ENCODE data around the gene PROKR1.

The PROKR1 gene

DNA sequence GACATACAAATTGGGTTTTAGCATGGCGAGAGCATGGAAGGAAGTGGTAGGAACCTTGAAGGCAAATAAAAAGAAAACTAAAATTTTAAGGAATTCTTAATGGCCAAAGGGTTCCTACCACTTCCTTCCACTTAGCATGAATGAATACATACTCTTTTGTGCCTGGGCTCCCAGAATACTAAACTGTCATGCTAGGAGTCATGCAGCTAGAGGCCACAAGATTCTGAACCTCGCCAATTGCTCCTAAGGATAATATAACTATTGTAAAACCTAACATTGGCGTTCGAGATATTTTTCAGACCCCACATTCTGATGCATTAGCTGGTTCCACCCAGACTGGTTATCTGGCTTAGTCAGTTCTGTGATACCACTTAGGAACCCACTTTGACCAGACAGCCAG lies 52.6 kb downstream of the PROKR1 start:
- in situ Hi-C loops (cut with MboI; ENCODE audit: low sequenced_read_pairs): no loop called here

DNA sequence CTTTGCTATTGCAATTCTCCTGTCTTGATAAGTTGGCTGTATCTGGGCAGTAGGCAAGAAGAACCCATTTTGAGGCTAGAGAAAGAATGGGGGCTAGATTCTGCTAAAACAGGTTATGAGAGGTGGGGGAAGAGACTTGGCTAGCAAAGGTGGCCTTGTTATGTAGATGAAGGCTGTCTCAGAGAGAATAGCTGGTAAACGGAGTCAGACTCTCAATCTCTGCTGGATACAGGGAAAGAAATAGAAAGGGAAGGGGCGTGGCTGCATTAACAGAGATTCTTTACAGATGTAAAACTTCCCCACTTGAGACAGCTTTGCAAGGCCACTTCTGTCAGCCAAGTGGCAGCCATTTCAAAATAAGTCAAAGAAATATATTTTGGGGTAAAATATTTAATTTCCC lies 53.2 kb downstream of the PROKR1 start:
- in situ Hi-C loops (cut with MboI; ENCODE audit: low sequenced_read_pairs): no loop called here

DNA sequence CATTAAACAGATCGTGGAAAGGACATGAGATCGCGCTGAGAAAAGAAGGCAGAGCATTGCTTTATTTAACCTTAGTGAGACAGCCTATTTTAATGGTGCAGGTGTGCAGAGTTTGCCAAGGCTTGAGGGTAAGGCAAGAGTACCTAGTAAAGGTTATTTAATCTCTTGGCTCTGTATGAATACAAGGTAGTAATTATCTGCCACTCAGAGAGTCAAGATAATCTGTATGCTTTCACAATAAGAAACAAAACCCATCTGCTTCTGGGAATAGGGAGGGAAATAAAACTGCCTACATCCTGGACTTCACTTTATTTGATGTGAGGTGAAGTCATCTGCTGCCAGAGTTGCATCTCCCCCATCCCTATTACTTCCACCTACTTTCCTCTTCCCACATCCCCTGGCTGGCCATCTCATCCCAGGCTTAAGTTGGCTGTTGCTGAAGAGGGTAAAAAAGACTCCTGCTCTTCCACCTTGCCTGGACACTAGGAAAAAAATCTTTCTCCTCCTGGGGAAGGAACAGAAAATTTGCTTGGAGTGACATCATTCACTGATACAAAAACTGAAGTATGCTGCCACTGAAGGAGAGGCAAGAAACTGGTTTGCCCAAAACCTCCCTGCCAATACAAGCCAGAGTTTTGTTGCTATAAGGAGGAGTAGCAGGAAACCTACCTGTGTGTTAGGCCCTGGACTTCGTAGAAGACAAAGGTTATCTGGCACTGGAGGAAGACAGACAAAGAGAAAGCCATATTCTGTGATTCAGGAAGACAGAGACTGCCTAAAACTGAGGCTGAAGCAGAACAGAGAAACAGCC lies 55.4 kb downstream of the PROKR1 start:
- in situ Hi-C loops (cut with MboI; ENCODE audit: low sequenced_read_pairs): no loop called here

DNA sequence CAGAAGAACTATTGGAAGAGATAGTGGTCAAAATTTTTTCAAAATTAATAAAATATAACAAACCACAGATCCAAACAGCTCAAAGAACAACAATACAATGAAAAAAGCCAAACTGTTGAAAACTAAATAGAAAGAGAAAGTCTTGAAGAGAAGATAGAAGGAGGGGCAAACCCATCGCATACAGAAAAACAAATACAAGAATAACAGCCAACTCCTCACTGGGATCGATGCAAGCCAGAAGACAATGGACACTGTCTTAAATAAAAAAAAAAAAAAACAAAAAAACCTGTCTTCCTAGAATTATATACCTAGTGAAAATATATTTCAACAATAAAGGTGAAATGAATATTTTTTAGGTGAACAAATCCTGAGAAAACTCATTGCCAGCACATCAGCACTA lies 57.2 kb downstream of the PROKR1 start:
- in situ Hi-C loops (cut with MboI; ENCODE audit: low sequenced_read_pairs): no loop called here

DNA sequence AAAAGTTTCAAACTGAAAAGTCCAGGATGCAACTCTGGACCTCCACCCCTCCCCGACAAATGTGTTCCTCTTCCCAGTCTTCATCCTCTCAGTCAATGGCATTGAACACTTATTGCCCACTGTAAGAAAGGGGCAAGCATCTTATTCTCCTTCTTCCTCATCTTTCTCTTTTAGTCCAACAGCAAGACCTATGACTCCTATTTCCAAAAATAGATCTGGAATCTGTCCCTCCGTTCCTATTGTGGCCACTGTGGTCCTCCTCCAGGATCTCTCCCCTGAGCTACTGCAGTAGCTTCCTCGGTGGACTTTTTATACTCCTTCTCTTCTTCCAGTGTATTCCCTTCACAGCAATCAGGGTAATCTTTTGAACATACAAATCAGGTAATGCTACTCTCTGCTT lies 63.3 kb downstream of the PROKR1 start:
- in situ Hi-C loops (cut with MboI; ENCODE audit: low sequenced_read_pairs): no loop called here

All from hTERT RPE-1 (cell line).